ENCODE data around the gene SAP30.

- no peak for TF ChIP-seq SP1 (IDR thresholded peaks at IDR 0.05; ENCODE audit: low read depth, low read length)
- TF ChIP-seq ZNF274 (IDR thresholded peaks at IDR 0.05; ENCODE audit: insufficient read depth, insufficient read length): no peak
- no peak for TF ChIP-seq CTCF (IDR thresholded peaks at IDR 0.05 in 2 of 3, conservative IDR thresholded peaks at IDR 0.05 in 1 of 3; ENCODE audit: control insufficient read depth in 2 of 3, extremely low read depth in 1 of 3, insufficient read depth in 1 of 3, low read depth in 3 of 3, low read length in 3 of 3)
- TF ChIP-seq ATF3 (IDR thresholded peaks at IDR 0.05; ENCODE audit: borderline replicate concordance, extremely low read depth, low read depth, low read length): no peak
- TF ChIP-seq RCOR1 (conservative IDR thresholded peaks at IDR 0.05; ENCODE audit: low read depth, low read length): no peak
Observed at GRCh38 chr4:173347467-173347866, 23.3 kb upstream of the SAP30 start.
